ENCODE measurements around the gene SAPCD1.

The SAPCD1 gene

DNA sequence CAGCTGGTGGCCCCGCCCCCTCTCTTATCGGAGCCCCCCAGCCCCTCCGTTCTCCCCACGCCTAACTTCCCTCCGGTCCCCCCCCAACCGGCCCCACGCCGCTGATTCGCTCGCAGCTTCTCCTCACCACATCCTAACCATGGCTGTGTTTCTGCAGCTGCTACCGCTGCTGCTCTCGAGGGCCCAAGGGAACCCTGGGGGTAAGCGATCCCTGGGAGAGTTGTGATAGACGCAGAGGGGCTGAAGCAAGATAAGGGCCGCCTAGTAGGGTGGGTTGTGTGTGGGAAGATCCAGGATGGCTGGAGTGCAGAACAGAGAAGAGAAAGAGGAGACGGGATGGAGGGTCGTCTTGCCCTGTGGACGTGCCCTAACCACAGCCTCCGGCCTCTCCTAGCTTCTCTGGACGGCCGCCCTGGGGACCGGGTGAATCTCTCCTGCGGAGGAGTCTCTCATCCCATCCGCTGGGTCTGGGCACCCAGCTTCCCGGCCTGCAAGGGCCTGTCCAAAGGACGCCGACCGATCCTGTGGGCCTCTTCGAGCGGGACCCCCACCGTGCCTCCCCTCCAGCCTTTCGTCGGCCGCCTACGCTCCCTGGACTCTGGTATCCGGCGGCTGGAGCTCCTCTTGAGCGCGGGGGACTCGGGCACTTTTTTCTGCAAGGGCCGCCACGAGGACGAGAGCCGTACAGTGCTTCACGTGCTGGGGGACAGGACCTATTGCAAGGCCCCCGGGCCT lies 39.0 kb upstream of the SAPCD1 start, which contains the start of gene MPIG6B:
Gene MPIG6B (plus strand): TSS at position 129 of the 735 bp plus-strand sequence. CDS start 11 bp downstream, at position 140.
- H3K4me3 ChIP-seq (ENCODE audit: low read depth, low read length): no peak within 1 kb of the TSS
- TF ChIP-seq, protein P1, sequence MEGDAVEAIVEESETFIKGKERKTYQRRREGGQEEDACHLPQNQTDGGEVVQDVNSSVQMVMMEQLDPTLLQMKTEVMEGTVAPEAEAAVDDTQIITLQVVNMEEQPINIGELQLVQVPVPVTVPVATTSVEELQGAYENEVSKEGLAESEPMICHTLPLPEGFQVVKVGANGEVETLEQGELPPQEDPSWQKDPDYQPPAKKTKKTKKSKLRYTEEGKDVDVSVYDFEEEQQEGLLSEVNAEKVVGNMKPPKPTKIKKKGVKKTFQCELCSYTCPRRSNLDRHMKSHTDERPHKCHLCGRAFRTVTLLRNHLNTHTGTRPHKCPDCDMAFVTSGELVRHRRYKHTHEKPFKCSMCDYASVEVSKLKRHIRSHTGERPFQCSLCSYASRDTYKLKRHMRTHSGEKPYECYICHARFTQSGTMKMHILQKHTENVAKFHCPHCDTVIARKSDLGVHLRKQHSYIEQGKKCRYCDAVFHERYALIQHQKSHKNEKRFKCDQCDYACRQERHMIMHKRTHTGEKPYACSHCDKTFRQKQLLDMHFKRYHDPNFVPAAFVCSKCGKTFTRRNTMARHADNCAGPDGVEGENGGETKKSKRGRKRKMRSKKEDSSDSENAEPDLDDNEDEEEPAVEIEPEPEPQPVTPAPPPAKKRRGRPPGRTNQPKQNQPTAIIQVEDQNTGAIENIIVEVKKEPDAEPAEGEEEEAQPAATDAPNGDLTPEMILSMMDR (IDR thresholded peaks at IDR 0.05; ENCODE audit: low read depth, low read length): no peak
- H3K27ac ChIP-seq: no peak within 1 kb of the TSS
- peaks cover 24% of the 10 kb centered on the region for H3K36me3 ChIP-seq
- no peaks in the 10 kb centered on the region for H3K27me3 ChIP-seq (ENCODE audit: insufficient read depth, low read depth, severe bottlenecking)
- no peak for DNase-seq
- H3K9me3 ChIP-seq (ENCODE audit: severe bottlenecking): no peaks in the 10 kb centered on the region

DNA sequence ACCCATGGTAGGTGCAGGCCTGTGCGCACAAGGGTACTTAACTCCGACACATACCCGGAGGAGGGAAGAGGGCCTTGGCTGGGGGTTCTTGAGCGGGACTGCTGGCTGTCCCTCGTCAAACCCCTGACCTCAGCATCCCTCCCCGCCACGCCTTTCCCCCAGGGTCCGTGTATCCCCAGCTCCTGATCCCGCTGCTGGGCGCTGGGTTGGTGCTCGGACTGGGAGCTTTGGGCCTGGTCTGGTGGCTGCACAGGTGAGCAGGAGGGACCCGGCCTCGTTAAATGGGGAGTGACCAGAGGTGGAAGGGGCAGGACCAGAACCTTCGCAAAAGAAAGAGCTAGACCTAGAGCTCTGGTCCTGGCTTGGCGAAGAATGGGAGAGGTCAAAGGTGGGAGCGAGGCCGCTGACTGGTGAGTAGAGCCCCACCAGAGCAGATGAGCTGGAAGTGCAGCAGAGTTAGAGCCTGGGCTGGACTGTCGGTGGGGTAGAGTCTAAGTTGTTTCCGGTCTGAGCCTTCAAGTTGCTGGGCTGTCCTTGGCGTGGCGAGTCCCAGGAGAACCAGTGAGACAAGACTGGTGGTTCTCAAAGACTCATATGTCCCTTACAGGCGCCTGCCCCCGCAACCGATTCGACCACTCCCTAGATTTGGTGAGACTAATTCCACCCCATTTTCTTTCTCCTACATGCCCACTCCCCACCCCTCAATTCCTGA lies 38.3 kb upstream of the SAPCD1 start:
- Histone ChIP-seq H3K36me3 (peaks cover 29% of the 10 kb centered on the region), H3K9me3 (ENCODE audit: severe bottlenecking) (no peaks in the 10 kb centered on the region), H3K27ac (no peak overlapping the region), H3K27me3 (ENCODE audit: insufficient read depth, low read depth, severe bottlenecking) (no peaks in the 10 kb centered on the region), H3K4me3 (ENCODE audit: low read depth, low read length) (no peak overlapping the region)
- DNase-seq: peak; percentile 9
- TF ChIP-seq, protein P1 (IDR thresholded peaks at IDR 0.05; ENCODE audit: low read depth, low read length): no peak

GRCh38 chr6:31725502-31726350 lies 36.7 kb upstream of the SAPCD1 start:
- Histone ChIP-seq H3K27ac (no peak overlapping the region), H3K9me3 (ENCODE audit: severe bottlenecking) (no peaks in the 10 kb centered on the region), H3K36me3 (peaks cover 30% of the 10 kb centered on the region), H3K27me3 (ENCODE audit: insufficient read depth, low read depth, severe bottlenecking) (no peaks in the 10 kb centered on the region), H3K4me3 (ENCODE audit: low read depth, low read length) (no peak overlapping the region)
- no peak for DNase-seq
- TF ChIP-seq, protein P1 (IDR thresholded peaks at IDR 0.05; ENCODE audit: low read depth, low read length): no peak

DNA sequence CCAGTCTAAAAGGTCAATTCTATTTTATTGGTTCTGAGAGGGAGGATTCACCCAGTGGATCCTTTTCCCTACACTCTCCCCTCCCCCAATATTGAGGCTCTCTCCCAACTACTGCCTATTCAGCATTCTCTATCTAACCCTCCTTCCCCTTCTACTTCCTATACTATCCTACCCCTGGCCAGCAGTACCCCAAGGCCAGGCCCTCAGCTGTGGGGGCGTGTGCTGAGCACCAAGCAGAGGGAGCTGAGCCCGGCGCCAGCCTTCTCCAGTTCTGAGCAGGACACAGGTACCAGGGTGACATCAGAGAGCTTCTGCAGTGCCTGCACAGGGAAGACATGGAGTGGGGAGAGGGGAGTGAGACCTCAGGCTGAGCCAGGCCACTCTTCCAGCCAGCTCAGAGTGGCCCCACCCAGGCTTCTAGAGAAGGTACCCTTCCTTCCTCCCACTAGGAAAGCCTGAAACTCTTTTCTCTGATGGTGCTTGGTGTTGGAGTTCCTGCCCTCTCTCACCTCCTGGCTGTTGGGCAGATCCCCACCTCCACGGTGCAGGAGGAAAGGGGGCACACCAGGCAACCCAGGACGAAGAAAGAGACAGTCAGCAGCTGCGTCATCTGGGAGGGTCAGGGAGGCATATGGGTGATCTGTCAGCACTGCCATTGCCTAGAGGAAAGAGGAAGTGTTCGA lies 35.3 kb upstream of the SAPCD1 start:
- H3K36me3 ChIP-seq: peaks cover 43% of the 10 kb centered on the region
- no peak for DNase-seq
- no peaks in the 10 kb centered on the region for H3K9me3 ChIP-seq (ENCODE audit: severe bottlenecking)
- H3K27me3 ChIP-seq (ENCODE audit: insufficient read depth, low read depth, severe bottlenecking): no peaks in the 10 kb centered on the region
- no peak overlapping the region for H3K4me3 ChIP-seq (ENCODE audit: low read depth, low read length)
- no peak overlapping the region for H3K27ac ChIP-seq
- TF ChIP-seq, protein P1 (IDR thresholded peaks at IDR 0.05; ENCODE audit: low read depth, low read length): no peak

All from WERI-Rb-1 (cell line).